ENCODE measurements around the gene ACBD7. TPM values are rescaled to one million over a fixed set of nuclear protein-coding genes. Genes with fewer than 3 reads are reported as not detected.

The ACBD7 gene
- total and polyA plus RNA-seq, 7 donors: 0.57 TPM; not detected in 6

GRCh38 chr10:15112657-15113056 lies 24.1 kb upstream of the ACBD7 start:
- no peak overlapping the region for H3K27ac ChIP-seq
- DNase-seq: no peak
- H3K4me1 ChIP-seq: no peaks in the 10 kb centered on the region
- 93 to 96% methylated on average over 13 of the region's 13 CpGs for WGBS, 2 donors
- intact Hi-C loops (cut with DNase I): no loop called here
- H3K27me3 ChIP-seq: no peaks in the 10 kb centered on the region
- no peaks in the 10 kb centered on the region for H3K9me3 ChIP-seq
- TF ChIP-seq POLR2A (IDR thresholded peaks at IDR 0.05): no peak
- H3K4me3 ChIP-seq: no peak overlapping the region
- peaks cover 5 to 79% (median 14%) of the 10 kb centered on the region in 4 donors for H3K36me3 ChIP-seq

- H3K27ac ChIP-seq: no peak overlapping the region
- peaks cover 5 to 86% (median 30%) of the 10 kb centered on the region in 4 donors for H3K36me3 ChIP-seq
- H3K4me1 ChIP-seq: no peaks in the 10 kb centered on the region
- no peaks in the 10 kb centered on the region for H3K27me3 ChIP-seq
- no peak overlapping the region for H3K4me3 ChIP-seq
- intact Hi-C loops (cut with DNase I): loop anchor here (5.0 kb wide), 1 partner anchor 604 kb away; no protein-coding TSS in a partner anchor
- 42 to 55% methylated on average over 8 of the region's 8 CpGs for WGBS, 2 donors
- no peaks in the 10 kb centered on the region for H3K9me3 ChIP-seq
- no peak for DNase-seq
- TF ChIP-seq EP300 (IDR thresholded peaks at IDR 0.05) (no peak), POLR2A (IDR thresholded peaks at IDR 0.05) (no peak), CTCF (IDR thresholded peaks at IDR 0.05) (peak; percentile 68 to 81 (median 75))
These were observed 17.9 kb upstream of the ACBD7 start for GRCh38 chr10:15106352-15107013.

- intact Hi-C loops (cut with DNase I): no loop called here
- 89 to 92% methylated on average over 9 of the region's 9 CpGs for WGBS, 2 donors
- peaks cover 0 to 17% (median 14%) of the 10 kb centered on the region in 4 donors for H3K4me1 ChIP-seq
- H3K9me3 ChIP-seq: no peaks in the 10 kb centered on the region
- H3K27me3 ChIP-seq: no peaks in the 10 kb centered on the region
- TF ChIP-seq CTCF (IDR thresholded peaks at IDR 0.05) (no peak), POLR2A (IDR thresholded peaks at IDR 0.05) (no peak), POLR2AphosphoS5 (IDR thresholded peaks at IDR 0.05) (no peak), EP300 (IDR thresholded peaks at IDR 0.05) (no peak)
- DNase-seq: no peak
- H3K4me3 ChIP-seq: no peak overlapping the region
- H3K27ac ChIP-seq: no peak overlapping the region
- H3K36me3 ChIP-seq: peaks cover 0 to 62% (median 22%) of the 10 kb centered on the region in 4 donors
These were observed 14.9 kb upstream of the ACBD7 start for GRCh38 chr10:15103513-15103912.

GRCh38 chr10:15099886-15100285 lies 11.3 kb upstream of the ACBD7 start:
- Histone ChIP-seq H3K4me3 (no peak overlapping the region), H3K36me3 (peaks cover 0 to 35% (median 18%) of the 10 kb centered on the region in 4 donors), H3K27me3 (no peaks in the 10 kb centered on the region), H3K9me3 (no peaks in the 10 kb centered on the region), H3K27ac (no peak overlapping the region), H3K4me1 (peaks cover 0 to 32% (median 28%) of the 10 kb centered on the region in 4 donors)
- DNase-seq: no peak
- intact Hi-C loops (cut with DNase I): loop anchor here (5.0 to 10.0 kb wide), 2 partner anchors 223 to 1715 kb away; partner anchors contain the start of genes RSU1 and SUV39H2
- 19 to 75% methylated on average over 4 of the region's 4 CpGs for WGBS, 2 donors
- TF ChIP-seq POLR2A (IDR thresholded peaks at IDR 0.05) (no peak), EP300 (IDR thresholded peaks at IDR 0.05) (no peak), CTCF (IDR thresholded peaks at IDR 0.05) (no peak), POLR2AphosphoS5 (IDR thresholded peaks at IDR 0.05) (no peak)

GRCh38 chr10:15097011-15097812 lies 8.6 kb upstream of the ACBD7 start, which contains the start of gene RPP38:
RPP38 (plus strand) TSS chr10:15097355; CDS start chr10:15103315, 5,960 bp downstream.
- Histone ChIP-seq H3K4me1 (peaks cover 0 to 32% (median 28%) of the 10 kb centered on the region in 4 donors), H3K9me3 (no peaks in the 10 kb centered on the region), H3K27me3 (no peaks in the 10 kb centered on the region), H3K4me3 (peak within 1 kb of the TSS; percentile 64 to 84 (median 76)), H3K36me3 (peaks cover 0 to 8% (median 0%) of the 10 kb centered on the region in 4 donors), H3K27ac (peak within 1 kb of the TSS; percentile 87 to 95 (median 91))
- peak; percentile 98 for DNase-seq
- 0% methylated on average over 84 of the region's 84 CpGs for WGBS, 2 donors
- intact Hi-C loops (cut with DNase I): loop anchor here (2.0 to 10.0 kb wide), 4 partner anchors 72 to 1718 kb away; partner anchors contain the start of genes MEIG1, NMT2, RSU1 and SUV39H2
- no peak for TF ChIP-seq CTCF (IDR thresholded peaks at IDR 0.05)
- TF ChIP-seq POLR2AphosphoS5 (IDR thresholded peaks at IDR 0.05): peak; percentile 25 to 74 (median 70)
- TF ChIP-seq POLR2A (IDR thresholded peaks at IDR 0.05): peak in 1 of 2 donors; percentile 58

Data from sigmoid colon (tissue), 7 donors.